ENCODE measurements around the gene TOB2. TPM values are rescaled to one million over a fixed set of nuclear protein-coding genes. Genes with fewer than 3 reads are reported as not detected.

TOB2 gene
- polyA plus RNA-seq, 1 experiment = 24.3 TPM

GRCh38 chr22:41474872-41475451 is 28.4 kb upstream of the TOB2 start:
- no peaks in the 10 kb centered on the region for H3K27me3 ChIP-seq (ENCODE audit: control insufficient read depth, insufficient read depth, low read length)
- CTCF ChIA-PET = interaction anchor here (1.9 kb wide), 1 partner anchor 43 kb away, joined by 4 read pairs; no protein-coding TSS in a partner anchor
- H3K36me3 ChIP-seq (ENCODE audit: control insufficient read depth, insufficient read depth, low read length) = no peaks in the 10 kb centered on the region
- H3K4me3 ChIP-seq (ENCODE audit: low read depth, low read length) = no peak overlapping the region
- DNase-seq (ENCODE audit: low read depth) = no peak
- POLR2A ChIA-PET = no interaction called here
- no peak for TF ChIP-seq CTCF (IDR thresholded peaks at IDR 0.05; ENCODE audit: insufficient read depth, low read depth, low read length)

GRCh38 chr22:41471568-41471967 is 25.0 kb upstream of the TOB2 start:
- no peak for DNase-seq (ENCODE audit: low read depth)
- TF ChIP-seq CTCF (IDR thresholded peaks at IDR 0.05; ENCODE audit: insufficient read depth, low read depth, low read length) = no peak
- H3K27me3 ChIP-seq (ENCODE audit: control insufficient read depth, insufficient read depth, low read length) = no peaks in the 10 kb centered on the region
- no peaks in the 10 kb centered on the region for H3K36me3 ChIP-seq (ENCODE audit: control insufficient read depth, insufficient read depth, low read length)
- no peak overlapping the region for H3K4me3 ChIP-seq (ENCODE audit: low read depth, low read length)
- ChIA-PET CTCF (no interaction called here), POLR2A (no interaction called here)

GRCh38 chr22:41470886-41471285 is 24.3 kb upstream of the TOB2 start:
- POLR2A ChIA-PET = no interaction called here
- DNase-seq (ENCODE audit: low read depth) = no peak
- no peak for TF ChIP-seq CTCF (IDR thresholded peaks at IDR 0.05; ENCODE audit: insufficient read depth, low read depth, low read length)
- no peaks in the 10 kb centered on the region for H3K27me3 ChIP-seq (ENCODE audit: control insufficient read depth, insufficient read depth, low read length)
- CTCF ChIA-PET = no interaction called here
- no peak overlapping the region for H3K4me3 ChIP-seq (ENCODE audit: low read depth, low read length)
- H3K36me3 ChIP-seq (ENCODE audit: control insufficient read depth, insufficient read depth, low read length) = no peaks in the 10 kb centered on the region

GRCh38 chr22:41469218-41469851 is 22.7 kb upstream of the TOB2 start:
- H3K4me3 ChIP-seq (ENCODE audit: low read depth, low read length) = peak overlapping the region; percentile 82
- H3K36me3 ChIP-seq (ENCODE audit: control insufficient read depth, insufficient read depth, low read length) = peaks cover 5% of the 10 kb centered on the region
- H3K27me3 ChIP-seq (ENCODE audit: control insufficient read depth, insufficient read depth, low read length) = no peaks in the 10 kb centered on the region
- TF ChIP-seq CTCF (IDR thresholded peaks at IDR 0.05; ENCODE audit: insufficient read depth, low read depth, low read length) = no peak
- ChIA-PET POLR2A (interaction anchor here (0.5 to 0.6 kb wide), 3 partner anchors 15 to 151 kb away, joined by 3 to 4 read pairs (median 4); partner anchors contain the start of gene DESI1), CTCF (interaction anchor here (0.8 to 2.6 kb wide), 5 partner anchors 9 to 65 kb away, joined by 3 to 10 read pairs (median 3); no protein-coding TSS in a partner anchor)
- no peak for DNase-seq (ENCODE audit: low read depth)

- peak; percentile 83 for DNase-seq (ENCODE audit: low read depth)
- no peaks in the 10 kb centered on the region for H3K27me3 ChIP-seq (ENCODE audit: control insufficient read depth, insufficient read depth, low read length)
Observed at GRCh38 chr22:41468381-41469217, 22.0 kb upstream of the TOB2 start, which contains the start of the genes ACO2 and PHF5A. ACO2 (plus strand) TSS chr22:41469117; CDS start chr22:41469147, 30 bp downstream. PHF5A (minus strand) TSS chr22:41468692; CDS start chr22:41468653, 39 bp downstream.

More at GRCh38 chr22:41468381-41469217, 22.0 kb upstream of the TOB2 start, which contains the start of the genes ACO2 and PHF5A:
- ChIA-PET POLR2A (interaction anchor here (0.5 to 0.9 kb wide), 4 partner anchors 15 to 22 kb away, joined by 3 to 5 read pairs (median 4); partner anchors contain the start of gene TOB2), CTCF (interaction anchor here (1.0 to 2.6 kb wide), 4 partner anchors 13 to 65 kb away, joined by 3 to 10 read pairs (median 4); no protein-coding TSS in a partner anchor)
- H3K36me3 ChIP-seq (ENCODE audit: control insufficient read depth, insufficient read depth, low read length) = peaks cover 5% of the 10 kb centered on the region
- H3K4me3 ChIP-seq (ENCODE audit: low read depth, low read length) = peak within 1 kb of the TSS; percentile 82
- TF ChIP-seq CTCF (IDR thresholded peaks at IDR 0.05; ENCODE audit: insufficient read depth, low read depth, low read length) = no peak

Data from BJ (cell line).